GM12878 (cell line): ENCODE measurements around the gene CSE1L. TPM values are rescaled to one million over a fixed set of nuclear protein-coding genes. Genes with fewer than 3 reads are reported as not detected.

Experiments used
- ATAC-seq: fragments of 200-7000 bp; cut with Tn5 transposase; 3 replicates; pipeline ENCODE4 v1.9.1; 2020; ENCODE audit warnings: mild to moderate bottlenecking, moderate library complexity
- BruUV-seq: library from RNA; stranded (reverse); fragments of 400-500 nt; replicated peaks from 2 replicates; lab custom pipeline; 2021; lab: Mats Ljungman, UMichigan
- CTCF ChIA-PET: fragments of 300-600 bp; sonication (Branson Sonifier 250); formaldehyde crosslinking; extraction: SDS; loops from one replicate; lab custom pipeline; 2021; ENCODE audit warnings: inconsistent platforms; lab: Yijun Ruan, JAX
- POLR2A ChIA-PET: fragments of 350-600 bp; formaldehyde crosslinking; extraction: SDS; loops from one replicate; lab custom pipeline; 2021; ENCODE audit warnings: inconsistent platforms; lab: Charles Lee
- RAD21 ChIA-PET: fragments of 300-600 bp; sonication (Branson Sonifier 250); formaldehyde crosslinking; loops from one replicate; lab custom pipeline; 2023; ENCODE audit warnings: antibody characterized with exemption; ENCODE audit not compliant: unreplicated experiment; lab: Charles Lee
- SMC1A ChIA-PET: fragments of 300-600 bp; sonication (Branson Sonifier 250); formaldehyde crosslinking; loops from one replicate; lab custom pipeline; 2023; ENCODE audit not compliant: unreplicated experiment, uncharacterized antibody; lab: Charles Lee
- DNase-seq: peaks from one replicate; pipeline ENCODE4 v3.0.0-alpha.2; 2011; ENCODE audit warnings: low read depth, low spot score
- FAIRE-seq: peaks from 3 replicates; lab custom pipeline; 2011; peaks lifted over from hg19 to GRCh38; lab: Jason Lieb, UNC
- H2AFZ ChIP-seq: 2 replicates; pipeline ENCODE4 v1.6.0; 2011; ENCODE audit warnings: low read depth, low read length, control low read depth; ENCODE audit not compliant: control insufficient read depth
- H3K27ac ChIP-seq: 2 replicates; pipeline ENCODE4 v1.5.1; 2011; ENCODE audit warnings: control low read depth; ENCODE audit not compliant: control insufficient read depth, insufficient read depth
- H3K27me3 ChIP-seq, 2 experiments: replicated peaks in 1 of 2; 2 replicates each; pipeline versions ENCODE4 v1.6.0 to v1.6.1; 2011; ENCODE audit warnings: low read length in 1 of 2; ENCODE audit not compliant: control insufficient read depth in 2 of 2, insufficient read depth in 2 of 2
- H3K36me3 ChIP-seq, 2 experiments: 2 replicates each; pipeline ENCODE4 v1.5.1; 2011; ENCODE audit warnings: low read length in 1 of 2; ENCODE audit not compliant: control insufficient read depth in 2 of 2, insufficient read depth in 2 of 2
- H3K4me1 ChIP-seq: 2 replicates; pipeline ENCODE4 v1.6.1; 2011; ENCODE audit warnings: mild to moderate bottlenecking, low read length, moderate library complexity, mixed read lengths; ENCODE audit not compliant: control insufficient read depth, insufficient read depth
- H3K4me2 ChIP-seq: 2 replicates; pipeline ENCODE4 v1.6.0; 2011; ENCODE audit warnings: control low read depth; ENCODE audit not compliant: control insufficient read depth, insufficient read depth
- H3K4me3 ChIP-seq: fragments of 200-600 bp; sonication (generic); 2 replicates; pipeline ENCODE4 v1.5.1; 2016
- H3K79me2 ChIP-seq: 2 replicates; pipeline ENCODE4 v1.6.0; 2011; ENCODE audit warnings: low read length; ENCODE audit not compliant: control insufficient read depth, insufficient read depth
- H3K9ac ChIP-seq: 2 replicates; pipeline ENCODE4 v1.8.0; 2011; ENCODE audit warnings: low read length, control low read depth, mixed read lengths; ENCODE audit not compliant: control insufficient read depth, insufficient read depth
- H3K9me3 ChIP-seq: replicated peaks from 3 replicates; pipeline ENCODE4 v1.5.1; 2011; ENCODE audit warnings: mild to moderate bottlenecking, low read length; ENCODE audit not compliant: control insufficient read depth, insufficient read depth
- H4K20me1 ChIP-seq: 2 replicates; pipeline ENCODE4 v1.6.0; 2011; ENCODE audit not compliant: control insufficient read depth, insufficient read depth
- POLR2A ChIP-seq: IDR thresholded peaks from 2 replicates; pipeline ENCODE4 v1.6.1; 2011; ENCODE audit warnings: low read depth, mild to moderate bottlenecking, low read length
- WGBS: methylation state at CpG from one replicate; pipeline ENCODE4 v1.1.6; 2016; ENCODE audit warnings: low lambda C conversion rate; ENCODE audit not compliant: insufficient replicate concordance, insufficient coverage; ENCODE audit errors: missing lambda C conversion rate; 5-methylcytosine and 5-hydroxymethylcytosine counted together
- in situ Hi-C: fragments of 300-500 bp; cut with MboI; formaldehyde crosslinking; loops from 9 replicates; pipeline ENCODE4 v1.14.3; 2018; ENCODE audit warnings: mixed read lengths
- intact Hi-C: fragments of 100-400 bp; cut with micrococcal nuclease; formaldehyde crosslinking; loops from one replicate; pipeline ENCODE4 v1.14.2; 2022; ENCODE audit not compliant: unreplicated experiment
- polyA plus RNA-seq, 11 experiments: library from polyadenylated mRNA; depleted of rRNA in 4 of 11; unstranded in 6 of 11; stranded (reverse) in 5 of 11; fragments of >200 nt; fragmentation: Nextera tagmentation in 4 of 11; fragmentation: Illumina TruSeq in 1 of 11; extraction: Ambion mirVana in 4 of 11; extraction: Trizol in 1 of 11; gene quantifications; 1 replicate in 1 of 11; 2 replicates in 10 of 11; pipeline versions ENCODE4 v1.2.1 to v1.2.3, GENCODE V29; 2011 to 2016; ENCODE audit warnings: inconsistent platforms in 2 of 11, missing spikeins in 2 of 11, low read depth in 1 of 11
- total RNA-seq, 4 experiments: library from RNA; depleted of rRNA in 3 of 4; stranded (reverse); fragments of >200 nt in 3 of 4; fragmentation: Illumina TruSeq in 1 of 4; extraction: Trizol in 1 of 4; gene quantifications; 2 replicates each; pipeline versions ENCODE4 v1.2.1 to v1.2.3, GENCODE V29; 2013 to 2021
- TF ChIP-seq, protein P1 (sequence below): fragments of 450-650 bp; IDR thresholded peaks from 2 replicates; pipeline ENCODE4 v1.6.1; 2018; ENCODE audit warnings: mild to moderate bottlenecking, low read depth, moderate library complexity; ENCODE audit not compliant: partially characterized antibody

CSE1L gene
- total and polyA plus RNA-seq, 10 of the 15 experiments (the other 5 are each of a cell fraction or from before 2014, with no cell fraction given), result 72.4 to 213 (median 117) TPM

DNA sequence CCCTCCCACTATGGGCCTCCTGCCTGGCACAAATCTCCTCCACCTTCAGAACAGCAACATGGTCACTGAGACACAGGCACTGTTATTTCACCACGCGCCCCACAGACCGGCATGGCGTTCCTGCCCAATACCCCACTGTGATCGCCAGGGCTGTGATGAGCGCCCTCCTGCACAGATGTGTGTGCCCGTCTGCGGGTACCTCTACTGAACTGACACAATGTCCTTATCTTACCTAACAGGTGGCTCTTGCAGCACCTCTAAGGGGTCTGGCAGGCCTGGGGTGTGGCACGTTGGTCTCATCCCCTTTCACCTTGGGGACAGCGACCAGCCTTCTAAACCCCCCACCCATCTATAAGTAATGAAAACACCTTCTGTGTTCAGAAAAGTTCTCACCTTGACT, 77.9 kb downstream of the CSE1L start:
- no peaks in the 10 kb centered on the region for H3K27me3 ChIP-seq
- no peak overlapping the region for H2AFZ ChIP-seq
- H3K4me1 ChIP-seq, result no peaks in the 10 kb centered on the region
- peak; percentile 40; the same call in 1 of the 2 replicates for TF ChIP-seq POLR2A
- TF ChIP-seq, protein P1, sequence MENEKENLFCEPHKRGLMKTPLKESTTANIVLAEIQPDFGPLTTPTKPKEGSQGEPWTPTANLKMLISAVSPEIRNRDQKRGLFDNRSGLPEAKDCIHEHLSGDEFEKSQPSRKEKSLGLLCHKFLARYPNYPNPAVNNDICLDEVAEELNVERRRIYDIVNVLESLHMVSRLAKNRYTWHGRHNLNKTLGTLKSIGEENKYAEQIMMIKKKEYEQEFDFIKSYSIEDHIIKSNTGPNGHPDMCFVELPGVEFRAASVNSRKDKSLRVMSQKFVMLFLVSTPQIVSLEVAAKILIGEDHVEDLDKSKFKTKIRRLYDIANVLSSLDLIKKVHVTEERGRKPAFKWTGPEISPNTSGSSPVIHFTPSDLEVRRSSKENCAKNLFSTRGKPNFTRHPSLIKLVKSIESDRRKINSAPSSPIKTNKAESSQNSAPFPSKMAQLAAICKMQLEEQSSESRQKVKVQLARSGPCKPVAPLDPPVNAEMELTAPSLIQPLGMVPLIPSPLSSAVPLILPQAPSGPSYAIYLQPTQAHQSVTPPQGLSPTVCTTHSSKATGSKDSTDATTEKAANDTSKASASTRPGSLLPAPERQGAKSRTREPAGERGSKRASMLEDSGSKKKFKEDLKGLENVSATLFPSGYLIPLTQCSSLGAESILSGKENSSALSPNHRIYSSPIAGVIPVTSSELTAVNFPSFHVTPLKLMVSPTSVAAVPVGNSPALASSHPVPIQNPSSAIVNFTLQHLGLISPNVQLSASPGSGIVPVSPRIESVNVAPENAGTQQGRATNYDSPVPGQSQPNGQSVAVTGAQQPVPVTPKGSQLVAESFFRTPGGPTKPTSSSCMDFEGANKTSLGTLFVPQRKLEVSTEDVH, result no peak
- POLR2A ChIA-PET, result no interaction called here
- DNase-seq (no peak), FAIRE-seq (no peak), ATAC-seq (no peak)
- no peak overlapping the region for H3K4me2 ChIP-seq
- no peaks in the 10 kb centered on the region for H3K79me2 ChIP-seq
- CTCF ChIA-PET, result interaction anchor here (0.6 to 1.5 kb wide), 2 partner anchors 9 to 93 kb away, joined by 3 to 4 read pairs; no protein-coding TSS in a partner anchor
- H3K9me3 ChIP-seq, result no peaks in the 10 kb centered on the region
- SMC1A ChIA-PET, result no interaction called here
- H3K36me3 ChIP-seq, result peaks cover 18 to 27% of the 10 kb centered on the region in 2 experiments; a peak in 3 of 4 replicates
- BruUV-seq, result no TSS peak
- H3K27ac ChIP-seq, result no peak overlapping the region
- RAD21 ChIA-PET, result interaction anchor here (0.6 kb wide), 1 partner anchor 82 kb away, joined by 3 read pairs; no protein-coding TSS in a partner anchor
- intact Hi-C loops (no loop called here), in situ Hi-C loops (no loop called here)
- no peak overlapping the region for H3K4me3 ChIP-seq
- H3K9ac ChIP-seq, result no peak overlapping the region
- WGBS, result 99% methylated on average over 10 of the region's 10 CpGs
- H4K20me1 ChIP-seq, result no peaks in the 10 kb centered on the region
